HG02759 (cell line): ENCODE data around the gene NAXD.
"Not testable (repeated sequence)": the region's sequence is repeated elsewhere in the genome, so short reads cannot be mapped to it uniquely, and the experiment has no call there.

ENCODE experiments used
- ATAC-seq: cut with Tn5 transposase; IDR thresholded peaks from one replicate; pipeline ENCODE4 v1.9.1; 2021; ENCODE audit warnings: mild to moderate bottlenecking, moderate library complexity; ENCODE audit not compliant: unreplicated experiment

NAXD gene

DNA sequence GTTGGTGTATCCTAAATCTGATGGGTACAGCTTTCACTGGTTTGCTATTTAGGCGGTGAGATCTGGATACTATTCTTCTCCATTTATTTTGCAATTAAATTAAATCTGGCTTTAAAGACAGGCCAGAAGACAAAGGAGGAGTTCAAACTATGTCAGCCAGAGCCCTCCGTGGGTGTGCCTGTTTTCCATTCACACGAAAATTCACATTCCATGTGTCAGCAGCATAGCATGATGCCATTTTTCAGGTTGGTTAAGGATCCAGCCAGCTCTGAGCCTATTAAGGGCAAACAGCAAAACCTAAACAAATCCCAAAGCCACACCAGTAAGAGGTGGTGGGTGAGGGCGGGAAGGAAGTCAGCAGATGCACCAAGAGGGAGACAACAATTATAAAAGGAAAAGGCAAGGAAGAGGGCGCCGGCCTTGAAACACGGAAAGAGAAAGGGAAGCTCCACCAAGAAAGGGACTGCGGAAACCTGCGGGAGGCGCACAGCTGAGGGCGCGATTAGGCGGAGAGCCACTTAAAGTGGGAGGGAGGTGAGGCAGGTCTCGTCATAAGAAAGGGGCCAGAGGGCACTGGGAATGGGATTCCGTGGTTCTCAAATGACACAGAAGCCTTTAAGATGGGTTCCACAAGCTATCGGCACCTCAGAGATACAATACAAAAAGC lies 47.6 kb downstream of the NAXD start:
- ATAC-seq = no peak

DNA sequence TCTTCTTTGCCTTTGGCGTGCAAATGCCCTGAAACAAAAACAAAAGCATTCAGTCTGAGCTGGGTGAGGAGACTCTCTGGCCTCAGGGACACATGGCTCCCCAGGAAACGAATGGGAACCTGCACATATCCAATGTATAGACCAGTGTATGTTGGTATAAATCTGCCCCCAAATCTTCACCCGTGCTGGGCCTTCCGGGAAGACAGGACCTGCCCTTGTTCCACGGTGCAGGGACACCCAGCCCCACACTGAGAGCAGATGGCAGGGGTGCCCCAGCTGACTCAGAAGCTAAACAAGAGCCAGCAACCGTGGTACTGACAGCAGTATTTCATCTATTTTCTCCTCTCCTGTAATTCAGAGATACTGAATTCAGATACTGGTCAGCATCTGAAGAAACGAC lies 48.1 kb downstream of the NAXD start:
- ATAC-seq = no peak

DNA sequence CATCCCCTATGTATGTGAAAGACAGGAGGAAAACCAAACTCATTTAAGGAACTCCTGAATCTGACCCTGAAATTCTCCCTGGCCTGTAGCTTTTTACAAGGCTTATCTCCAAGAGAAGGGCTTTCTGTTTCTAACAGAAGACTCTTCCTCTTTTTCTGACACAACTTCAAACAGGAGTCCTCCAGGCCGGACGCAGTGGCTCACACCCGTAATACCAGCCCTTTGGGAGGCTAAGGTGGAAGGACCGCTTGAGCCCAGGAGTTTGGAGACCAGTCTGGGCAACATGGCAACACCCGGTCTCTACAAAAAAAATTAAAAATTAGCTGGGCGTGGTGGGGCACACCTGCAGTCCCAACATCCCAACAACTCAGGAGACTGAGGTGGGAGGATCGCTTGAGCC lies 48.7 kb downstream of the NAXD start:
- no peak for ATAC-seq

DNA sequence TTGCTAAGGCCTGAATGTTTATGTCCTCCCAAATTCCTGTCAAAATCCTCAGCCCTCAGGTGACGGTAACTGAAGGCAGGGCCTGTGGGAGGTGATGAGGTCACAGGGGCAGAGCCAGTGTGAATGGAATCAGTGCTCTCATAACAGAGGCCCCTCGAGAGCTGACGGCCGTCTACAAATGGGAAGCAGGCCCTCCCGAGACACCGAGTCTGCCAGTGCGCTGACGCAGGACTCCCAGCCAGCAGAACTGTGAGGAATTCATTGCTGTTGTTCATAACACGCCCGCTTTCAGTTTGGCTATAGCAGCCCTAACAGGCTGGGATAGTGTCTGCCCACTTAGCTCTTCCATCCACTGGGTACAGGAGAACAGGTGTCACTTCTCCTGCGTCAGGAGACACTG lies 49.3 kb downstream of the NAXD start:
- no peak for ATAC-seq

DNA sequence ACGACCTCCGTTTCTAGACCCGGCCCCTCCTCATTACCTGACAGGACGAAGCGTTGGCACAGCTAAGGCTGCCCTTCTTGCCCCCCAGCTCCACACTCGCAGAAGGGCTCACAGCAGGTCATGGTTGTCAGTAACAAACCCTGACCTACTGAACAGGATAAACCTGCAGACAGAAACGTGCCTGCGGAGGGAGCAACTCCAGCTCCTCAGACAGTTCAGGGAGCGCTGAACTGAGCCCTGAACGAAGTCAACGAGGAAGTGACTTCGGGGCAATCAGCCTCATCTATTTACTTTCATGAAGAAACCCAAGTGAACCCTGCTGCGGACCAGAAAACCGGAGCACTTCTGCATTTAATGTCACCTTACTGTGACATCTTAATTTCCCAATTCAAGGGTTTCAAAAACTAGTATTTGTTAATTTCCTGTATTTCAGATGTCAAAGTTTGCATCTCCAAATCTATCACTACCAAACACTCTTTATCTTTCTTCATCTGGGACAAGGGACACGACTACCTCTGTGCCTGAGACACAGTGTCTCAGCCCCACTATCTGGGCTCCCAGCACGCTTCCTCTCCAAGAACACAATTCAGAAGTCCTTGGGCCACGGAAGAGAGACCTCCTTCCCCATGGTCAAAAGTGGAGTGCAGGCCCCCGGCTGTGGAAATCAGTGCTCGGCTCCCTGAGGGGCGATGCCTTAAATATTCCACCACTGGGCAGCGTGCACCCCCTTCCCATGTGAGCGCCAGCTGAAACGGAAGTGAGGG lies 50.3 kb downstream of the NAXD start:
- no peak for ATAC-seq

DNA sequence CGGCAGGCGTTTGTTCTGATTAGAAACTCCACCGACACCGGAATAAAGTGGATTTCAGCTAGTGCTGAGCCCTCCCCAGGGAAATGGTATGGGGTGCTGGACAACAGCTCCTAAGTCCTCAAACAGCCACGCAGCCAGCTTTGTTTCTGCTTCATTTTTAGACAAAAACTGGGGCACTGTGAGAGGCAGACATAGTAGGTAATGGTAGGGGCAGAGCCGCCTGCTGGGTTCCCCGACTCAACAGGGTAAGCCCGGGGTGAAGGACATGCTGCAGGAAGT lies 50.8 kb downstream of the NAXD start:
- ATAC-seq = no peak

DNA sequence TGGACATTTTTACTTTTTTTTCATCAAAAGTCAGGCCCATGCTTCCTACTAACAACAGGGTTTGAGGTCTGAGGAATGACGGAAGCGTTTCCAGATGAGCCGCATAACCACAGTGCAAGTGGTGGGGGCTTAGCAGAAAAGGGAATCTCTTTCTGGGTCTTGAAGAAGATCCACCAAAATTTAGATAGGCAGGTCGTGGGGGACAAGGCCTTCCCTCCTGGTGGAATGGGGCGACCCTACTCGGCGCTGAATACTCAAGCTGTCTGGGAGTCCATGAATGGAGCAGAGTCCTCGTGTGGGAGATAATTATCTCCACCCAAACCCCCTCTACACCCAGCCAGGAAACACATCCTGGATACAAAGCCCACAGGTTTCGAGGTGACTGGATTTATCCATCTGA lies 53.7 kb downstream of the NAXD start:
- ATAC-seq = no peak

DNA sequence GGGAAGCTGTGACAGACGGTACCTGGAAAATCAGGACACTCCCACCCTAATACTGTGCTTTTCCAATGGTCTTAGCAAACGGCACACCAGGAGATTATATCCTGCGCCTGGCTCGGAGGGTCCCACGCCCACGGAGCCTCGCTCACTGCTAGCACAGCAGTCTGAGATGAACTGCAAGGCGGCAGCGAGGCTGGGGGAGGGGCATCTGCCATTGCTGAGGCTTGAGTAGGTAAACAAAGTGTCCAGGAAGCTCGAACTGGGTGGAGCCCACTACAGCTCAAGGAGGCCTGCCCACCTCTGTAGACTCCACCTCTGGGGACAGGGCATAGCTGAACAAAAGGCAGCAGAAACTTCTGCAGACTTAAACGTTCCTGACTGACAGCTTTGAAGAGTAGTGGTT lies 54.5 kb downstream of the NAXD start:
- not testable (repeated sequence) for ATAC-seq

DNA sequence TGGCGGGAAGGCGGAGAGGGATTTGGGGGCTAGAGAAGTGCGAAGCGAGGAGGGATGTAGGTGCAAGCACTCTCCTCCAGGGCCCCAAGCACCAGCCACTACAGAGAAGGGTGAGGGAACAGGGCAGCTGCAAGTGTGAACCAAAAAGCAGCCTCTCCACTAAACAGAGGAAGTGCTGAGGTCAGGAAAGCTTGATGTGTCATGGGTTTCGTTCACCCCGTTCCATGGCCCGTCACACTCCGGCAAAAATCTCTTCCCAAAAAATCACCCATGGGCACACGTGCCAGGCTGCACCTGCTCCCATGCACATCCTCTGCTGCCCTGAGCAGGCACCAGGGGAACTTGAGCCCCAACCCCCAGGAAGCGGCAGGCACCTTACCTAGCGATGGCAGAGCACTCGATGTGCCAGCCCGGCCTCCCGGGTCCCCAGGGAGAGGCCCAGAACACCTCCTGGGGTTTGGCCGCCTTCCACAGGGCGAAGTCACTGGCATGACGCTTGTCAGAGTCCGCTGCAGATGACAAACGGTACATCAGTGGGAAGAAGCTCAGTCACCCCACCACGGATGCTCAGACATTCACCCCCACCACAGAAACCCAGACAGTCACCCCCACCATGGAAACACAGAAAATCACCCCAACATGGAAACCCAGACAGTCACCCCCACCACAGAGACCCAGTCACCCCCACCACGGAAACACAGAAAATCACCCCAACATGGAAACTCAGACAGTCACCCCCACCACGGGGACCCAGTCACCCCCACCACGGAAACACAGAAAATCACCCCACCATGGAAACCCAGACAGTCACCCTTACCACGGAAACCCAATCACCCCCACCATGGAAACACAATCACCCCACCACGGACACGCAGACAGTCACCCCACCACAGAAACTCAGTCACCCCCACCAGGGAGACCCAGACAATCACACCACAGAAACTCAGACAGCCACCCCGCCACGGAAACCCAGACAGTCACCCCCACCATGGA lies 61.5 kb downstream of the NAXD start:
- ATAC-seq = peak; percentile 72

DNA sequence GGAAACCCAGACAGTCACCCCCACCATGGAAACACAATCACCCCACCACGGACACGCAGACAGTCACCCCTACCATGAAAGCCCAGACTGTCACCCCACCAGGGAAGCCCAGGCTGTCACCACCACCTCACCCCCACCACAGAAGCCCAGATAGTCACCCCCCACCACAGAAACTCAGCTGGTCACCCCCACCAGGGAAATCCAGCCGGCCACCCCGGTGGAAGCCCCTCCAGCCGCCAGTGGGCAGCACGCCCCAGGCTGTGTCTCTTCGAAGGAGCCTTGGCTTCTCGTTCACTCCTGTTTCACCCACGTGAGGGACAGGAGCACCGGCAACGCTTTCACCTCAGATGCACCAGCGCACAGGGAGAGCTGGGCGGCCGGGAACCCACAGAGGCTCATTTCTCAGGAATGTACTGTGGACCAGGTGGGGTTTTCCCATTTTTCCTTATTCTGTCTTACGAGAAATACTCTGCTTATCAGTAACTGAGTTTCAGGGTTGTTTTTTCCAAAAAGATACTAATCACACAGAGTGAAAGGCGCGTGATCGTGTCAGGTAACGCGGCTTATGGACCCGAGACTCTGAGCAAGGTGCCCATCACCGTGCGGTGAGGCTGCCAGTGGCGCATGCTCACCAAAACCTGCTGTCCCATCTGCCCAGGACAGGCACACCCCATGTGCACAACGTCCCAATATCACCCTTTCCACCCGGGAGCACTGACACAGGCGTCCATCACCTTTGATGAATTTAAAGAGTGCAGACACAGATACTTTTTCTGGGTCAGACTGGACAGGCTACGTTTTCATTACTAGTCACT lies 62.6 kb downstream of the NAXD start:
- ATAC-seq = no peak

DNA sequence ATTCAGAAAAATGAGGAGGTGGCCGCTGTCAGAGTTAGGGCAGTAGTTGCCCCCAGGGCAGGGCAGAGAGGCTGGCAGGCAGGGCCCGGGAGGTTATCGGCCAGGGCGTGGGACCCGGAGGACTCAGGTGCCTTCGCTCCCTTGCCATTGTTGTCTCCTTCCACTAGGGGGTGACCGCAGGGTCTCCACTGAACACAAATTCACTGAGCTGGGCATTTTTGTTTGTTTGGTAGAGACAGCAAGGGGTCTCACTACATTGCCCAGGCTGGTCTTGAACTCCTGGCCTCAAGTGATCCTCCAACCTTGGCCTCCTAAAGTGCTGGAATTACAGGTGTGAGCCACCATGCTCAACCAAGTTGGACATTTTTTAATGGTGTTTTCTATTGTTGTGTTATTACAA lies 65.5 kb downstream of the NAXD start:
- ATAC-seq = no peak

DNA sequence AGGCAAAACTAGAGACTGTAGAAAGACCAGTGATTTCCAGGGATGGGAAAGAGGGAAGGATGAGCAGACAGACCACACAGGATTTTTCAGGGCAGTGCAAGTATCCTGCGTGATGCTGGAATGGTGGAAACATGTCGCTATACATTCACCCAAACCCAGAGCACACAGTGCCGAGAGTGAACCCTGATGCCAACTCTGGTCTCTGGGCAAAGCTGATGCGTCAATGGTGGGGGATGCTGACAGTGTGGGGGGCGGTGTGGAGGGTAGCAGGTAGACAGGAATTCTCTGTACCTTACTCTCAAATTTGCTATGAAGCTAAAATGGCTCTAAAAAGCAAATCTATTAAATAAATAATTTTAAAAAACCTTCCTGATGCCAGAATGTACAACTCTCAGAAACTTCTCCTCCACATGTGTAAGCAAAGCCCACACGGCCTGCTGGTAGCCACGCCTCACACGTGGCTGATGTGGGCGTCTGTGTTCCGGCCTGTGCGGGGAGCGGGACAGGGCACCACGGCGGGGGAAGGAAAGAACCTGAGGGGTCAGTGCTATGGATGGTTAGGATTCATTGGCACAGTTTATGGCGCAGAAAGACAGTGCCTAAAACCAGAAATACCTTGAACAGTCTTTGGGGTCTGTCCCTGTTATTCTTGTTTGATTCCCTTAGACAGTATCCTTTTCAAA lies 66.7 kb downstream of the NAXD start:
- ATAC-seq = no peak

DNA sequence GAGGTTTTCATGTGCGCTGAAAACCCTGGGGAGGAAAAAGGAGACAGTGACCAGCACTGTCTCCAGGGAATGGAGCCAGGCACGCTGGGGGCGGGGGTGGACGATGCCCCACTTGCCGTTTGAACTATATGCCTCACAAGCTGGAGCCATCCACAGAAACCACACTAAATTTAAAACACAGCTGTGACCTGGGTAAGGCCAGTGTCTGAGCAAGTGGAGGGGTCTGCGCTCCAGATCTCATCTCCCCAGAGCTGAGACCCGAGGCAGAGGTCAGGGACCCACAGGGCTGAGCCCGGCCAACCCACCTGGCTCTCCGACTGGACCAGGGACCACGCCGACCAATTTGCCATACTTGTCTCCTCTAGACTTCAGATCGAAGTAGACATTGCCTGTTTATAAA lies 67.4 kb downstream of the NAXD start:
- ATAC-seq = no peak

DNA sequence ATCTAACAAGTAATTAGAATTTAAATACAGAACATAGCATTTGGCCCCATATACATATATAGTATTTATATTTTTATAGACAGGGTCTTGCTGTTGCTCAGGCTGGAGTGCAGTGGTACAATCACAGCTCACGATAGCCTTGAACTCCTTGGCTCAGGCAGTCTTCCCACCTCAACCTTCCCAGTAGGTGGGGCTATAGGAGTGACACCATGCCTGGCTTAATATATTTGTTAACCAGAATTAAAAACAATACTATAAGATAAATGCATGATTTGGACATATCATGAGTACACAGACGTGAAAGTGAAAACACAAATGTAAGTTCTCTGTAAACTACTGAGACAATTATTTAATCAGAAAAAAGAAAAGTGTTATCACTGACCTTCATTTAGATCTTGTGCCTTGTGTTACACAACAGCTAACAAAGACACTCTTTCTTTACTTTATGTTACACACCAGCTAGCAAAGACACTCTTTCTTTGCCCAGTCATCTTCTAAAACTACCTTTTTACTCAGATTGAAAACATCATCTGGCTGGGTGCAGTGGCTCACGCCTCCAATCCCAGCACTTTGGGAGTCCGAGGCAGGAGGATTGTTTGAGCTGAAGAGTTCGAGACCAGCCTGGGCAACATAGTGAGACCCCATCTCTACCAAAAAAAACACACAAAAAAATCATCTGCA lies 68.0 kb downstream of the NAXD start:
- no peak for ATAC-seq

DNA sequence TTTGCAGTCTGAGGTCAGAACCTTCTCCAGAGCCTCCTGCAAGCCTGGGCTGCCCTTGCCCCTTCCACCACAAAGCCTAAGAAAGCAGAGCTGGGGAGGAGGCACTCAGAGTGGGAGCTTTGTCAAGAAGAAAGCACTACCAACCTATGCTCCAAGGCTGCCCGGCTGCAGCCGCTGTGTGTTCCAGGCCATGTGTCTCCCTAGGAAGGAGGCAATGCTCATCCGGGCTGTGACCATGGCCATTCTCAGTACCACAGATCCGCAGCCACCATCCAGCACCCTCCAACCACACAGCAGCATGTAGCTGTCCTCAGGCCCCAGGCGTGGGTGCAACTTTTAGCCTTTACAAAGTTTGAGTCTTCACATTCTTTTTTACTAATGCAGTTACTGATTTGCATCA lies 68.6 kb downstream of the NAXD start:
- no peak for ATAC-seq

DNA sequence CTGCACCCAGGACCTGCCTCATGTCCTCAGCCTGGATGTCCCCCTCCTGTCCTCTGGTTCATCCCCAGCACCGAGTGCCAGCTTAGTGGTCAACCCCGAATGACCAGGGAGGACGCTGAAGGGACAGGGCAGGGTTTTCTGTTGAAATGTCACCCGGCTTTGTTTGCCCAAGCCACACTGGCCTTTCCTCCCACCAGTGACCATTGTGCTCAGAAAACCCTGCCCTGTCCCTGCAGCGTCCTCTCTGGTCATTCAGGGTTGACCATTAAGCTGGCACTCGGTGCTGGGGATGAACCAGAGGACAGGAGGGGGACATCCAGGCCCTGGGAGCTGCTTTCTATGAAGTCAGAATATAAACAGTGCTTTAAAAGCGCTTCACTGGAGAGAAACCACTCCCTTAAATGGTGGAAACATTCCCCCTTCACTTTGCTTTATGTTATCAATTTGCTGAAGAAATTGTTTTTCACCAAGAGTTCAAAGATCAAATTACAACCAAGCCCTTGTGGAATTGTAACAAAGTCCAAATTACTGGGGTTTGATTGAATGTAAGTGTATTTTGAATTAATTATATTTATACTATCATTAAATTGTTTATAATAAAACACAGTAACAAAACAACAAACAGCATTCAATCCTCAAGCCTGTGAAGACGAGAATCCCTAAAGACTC lies 69.2 kb downstream of the NAXD start:
- no peak for ATAC-seq

DNA sequence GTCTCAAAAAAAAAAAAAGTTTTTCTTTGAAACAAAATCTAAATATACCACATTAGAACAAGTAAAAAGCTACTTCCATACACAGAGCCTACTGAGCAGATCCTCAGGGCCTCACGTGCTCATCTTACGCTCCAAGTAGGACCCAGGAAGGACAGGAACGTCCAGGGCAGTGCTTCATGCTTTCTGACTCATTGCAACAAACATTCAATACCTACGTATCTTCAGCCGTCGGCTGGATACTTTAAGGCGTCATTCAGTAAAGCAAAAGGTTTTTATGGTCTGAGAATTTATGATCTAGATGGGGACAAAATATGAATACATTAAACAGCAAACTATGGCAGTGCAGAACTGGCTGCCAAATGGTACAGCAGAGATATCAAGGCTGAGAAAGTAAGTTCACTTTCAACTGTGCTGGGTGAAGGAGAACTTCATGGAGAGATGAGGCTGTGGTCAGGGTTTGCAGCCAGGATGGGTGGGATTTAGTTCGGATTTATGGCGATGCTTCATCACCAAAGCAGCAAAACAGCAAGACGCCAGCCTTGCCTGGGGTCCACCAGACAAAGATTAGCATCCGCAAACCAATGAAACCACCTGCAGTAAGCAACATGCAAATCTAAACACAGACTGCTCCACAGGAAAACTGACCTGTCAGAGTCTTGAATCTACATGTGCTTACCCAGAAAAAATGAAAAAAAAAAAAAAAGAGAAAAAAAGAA lies 70.1 kb downstream of the NAXD start:
- ATAC-seq = no peak

DNA sequence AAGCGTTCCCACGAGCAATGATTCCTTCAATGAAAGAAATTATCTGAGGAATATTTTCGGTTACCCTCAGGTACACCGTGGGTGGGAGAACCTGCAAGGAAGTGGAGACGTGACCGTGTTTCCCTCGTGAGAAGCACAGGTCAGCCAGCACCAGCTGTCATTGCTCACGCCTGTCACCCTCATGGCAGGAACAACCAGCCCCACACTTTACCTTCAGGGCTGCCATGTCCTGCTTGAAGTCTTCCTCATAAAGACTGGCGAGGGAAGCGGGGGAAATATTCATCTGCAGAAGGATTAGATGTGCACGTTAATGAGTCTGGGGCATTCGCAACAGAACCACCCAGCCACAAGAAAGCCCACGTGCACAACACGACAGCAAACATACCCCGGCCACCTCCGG lies 72.4 kb downstream of the NAXD start:
- ATAC-seq = no peak

DNA sequence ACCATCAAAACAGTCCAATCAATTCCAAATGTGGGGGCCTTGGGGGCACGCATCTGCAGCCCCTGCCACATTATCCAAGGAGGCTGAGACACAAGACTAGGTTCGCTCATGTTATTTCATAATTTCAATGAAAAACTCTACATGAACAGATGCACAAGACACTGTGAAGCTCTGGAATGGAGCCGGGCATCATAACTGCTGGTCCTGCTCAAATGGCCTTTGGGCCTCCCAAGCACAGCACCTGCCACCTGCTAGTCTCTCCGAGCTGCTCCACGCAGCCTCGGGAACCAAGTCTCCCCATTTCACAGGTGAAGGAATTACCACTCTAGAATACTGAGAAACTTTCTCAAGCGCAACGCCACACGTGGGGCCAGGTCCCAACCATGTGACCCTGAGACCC lies 73.7 kb downstream of the NAXD start:
- ATAC-seq = no peak
